ENCODE data around the gene FRMD5.

The FRMD5 gene

GRCh38 chr15:44177139-44177538, 17.9 kb downstream of the FRMD5 start:
- H3K9me3 ChIP-seq (ENCODE audit: control insufficient read depth, low read length): no peaks in the 10 kb centered on the region
- H3K27me3 ChIP-seq (replicated peaks; ENCODE audit: control insufficient read depth, insufficient read depth, low read length, poor library complexity, severe bottlenecking): no peaks in the 10 kb centered on the region
- no peak overlapping the region for H3K4me3 ChIP-seq (ENCODE audit: insufficient read depth, low read depth, low read length, poor library complexity, severe bottlenecking)
- DNase-seq: no peak
- H3K36me3 ChIP-seq (ENCODE audit: control insufficient read depth, insufficient read depth, low read length): no peaks in the 10 kb centered on the region
- H3K27ac ChIP-seq (ENCODE audit: insufficient read depth, low read length, poor library complexity, severe bottlenecking): no peak overlapping the region
- no peaks in the 10 kb centered on the region for H3K4me1 ChIP-seq (ENCODE audit: control insufficient read depth, insufficient read depth, low read length, poor library complexity, severe bottlenecking)

- DNase-seq: no peak
- H3K27me3 ChIP-seq (replicated peaks; ENCODE audit: control insufficient read depth, insufficient read depth, low read length, poor library complexity, severe bottlenecking): no peaks in the 10 kb centered on the region
- no peaks in the 10 kb centered on the region for H3K9me3 ChIP-seq (ENCODE audit: control insufficient read depth, low read length)
- H3K36me3 ChIP-seq (ENCODE audit: control insufficient read depth, insufficient read depth, low read length): no peaks in the 10 kb centered on the region
- no peak overlapping the region for H3K4me3 ChIP-seq (ENCODE audit: insufficient read depth, low read depth, low read length, poor library complexity, severe bottlenecking)
- H3K4me1 ChIP-seq (ENCODE audit: control insufficient read depth, insufficient read depth, low read length, poor library complexity, severe bottlenecking): no peaks in the 10 kb centered on the region
- H3K27ac ChIP-seq (ENCODE audit: insufficient read depth, low read length, poor library complexity, severe bottlenecking): no peak overlapping the region
Observed at GRCh38 chr15:44173813-44174212, 21.3 kb downstream of the FRMD5 start.

GRCh38 chr15:44163370-44163769, 31.7 kb downstream of the FRMD5 start:
- Histone ChIP-seq H3K36me3 (ENCODE audit: control insufficient read depth, insufficient read depth, low read length) (no peaks in the 10 kb centered on the region), H3K9me3 (ENCODE audit: control insufficient read depth, low read length) (no peaks in the 10 kb centered on the region), H3K4me3 (ENCODE audit: insufficient read depth, low read depth, low read length, poor library complexity, severe bottlenecking) (no peak overlapping the region), H3K4me1 (ENCODE audit: control insufficient read depth, insufficient read depth, low read length, poor library complexity, severe bottlenecking) (no peaks in the 10 kb centered on the region), H3K27ac (ENCODE audit: insufficient read depth, low read length, poor library complexity, severe bottlenecking) (no peak overlapping the region), H3K27me3 (replicated peaks; ENCODE audit: control insufficient read depth, insufficient read depth, low read length, poor library complexity, severe bottlenecking) (no peaks in the 10 kb centered on the region)
- no peak for DNase-seq

- no peaks in the 10 kb centered on the region for H3K27me3 ChIP-seq (replicated peaks; ENCODE audit: control insufficient read depth, insufficient read depth, low read length, poor library complexity, severe bottlenecking)
- no peaks in the 10 kb centered on the region for H3K9me3 ChIP-seq (ENCODE audit: control insufficient read depth, low read length)
- no peak for DNase-seq
- no peak overlapping the region for H3K27ac ChIP-seq (ENCODE audit: insufficient read depth, low read length, poor library complexity, severe bottlenecking)
- H3K4me3 ChIP-seq (ENCODE audit: insufficient read depth, low read depth, low read length, poor library complexity, severe bottlenecking): no peak overlapping the region
- no peaks in the 10 kb centered on the region for H3K4me1 ChIP-seq (ENCODE audit: control insufficient read depth, insufficient read depth, low read length, poor library complexity, severe bottlenecking)
- H3K36me3 ChIP-seq (ENCODE audit: control insufficient read depth, insufficient read depth, low read length): no peaks in the 10 kb centered on the region
Observed at GRCh38 chr15:44160796-44161195, 34.3 kb downstream of the FRMD5 start.

GRCh38 chr15:44159492-44159891, 35.6 kb downstream of the FRMD5 start:
- Histone ChIP-seq H3K9me3 (ENCODE audit: control insufficient read depth, low read length) (no peaks in the 10 kb centered on the region), H3K27ac (ENCODE audit: insufficient read depth, low read length, poor library complexity, severe bottlenecking) (no peak overlapping the region), H3K4me1 (ENCODE audit: control insufficient read depth, insufficient read depth, low read length, poor library complexity, severe bottlenecking) (no peaks in the 10 kb centered on the region), H3K36me3 (ENCODE audit: control insufficient read depth, insufficient read depth, low read length) (no peaks in the 10 kb centered on the region), H3K4me3 (ENCODE audit: insufficient read depth, low read depth, low read length, poor library complexity, severe bottlenecking) (no peak overlapping the region), H3K27me3 (replicated peaks; ENCODE audit: control insufficient read depth, insufficient read depth, low read length, poor library complexity, severe bottlenecking) (no peaks in the 10 kb centered on the region)
- DNase-seq: no peak

- no peaks in the 10 kb centered on the region for H3K9me3 ChIP-seq (ENCODE audit: control insufficient read depth, low read length)
- no peaks in the 10 kb centered on the region for H3K4me1 ChIP-seq (ENCODE audit: control insufficient read depth, insufficient read depth, low read length, poor library complexity, severe bottlenecking)
- H3K27me3 ChIP-seq (replicated peaks; ENCODE audit: control insufficient read depth, insufficient read depth, low read length, poor library complexity, severe bottlenecking): no peaks in the 10 kb centered on the region
- DNase-seq: no peak
- no peaks in the 10 kb centered on the region for H3K36me3 ChIP-seq (ENCODE audit: control insufficient read depth, insufficient read depth, low read length)
- H3K4me3 ChIP-seq (ENCODE audit: insufficient read depth, low read depth, low read length, poor library complexity, severe bottlenecking): no peak overlapping the region
- H3K27ac ChIP-seq (ENCODE audit: insufficient read depth, low read length, poor library complexity, severe bottlenecking): no peak overlapping the region
Observed at GRCh38 chr15:44158111-44158510, 37.0 kb downstream of the FRMD5 start.

GRCh38 chr15:44157679-44158078, 37.4 kb downstream of the FRMD5 start:
- Histone ChIP-seq H3K27me3 (replicated peaks; ENCODE audit: control insufficient read depth, insufficient read depth, low read length, poor library complexity, severe bottlenecking) (no peaks in the 10 kb centered on the region), H3K4me3 (ENCODE audit: insufficient read depth, low read depth, low read length, poor library complexity, severe bottlenecking) (no peak overlapping the region), H3K4me1 (ENCODE audit: control insufficient read depth, insufficient read depth, low read length, poor library complexity, severe bottlenecking) (no peaks in the 10 kb centered on the region), H3K27ac (ENCODE audit: insufficient read depth, low read length, poor library complexity, severe bottlenecking) (no peak overlapping the region), H3K36me3 (ENCODE audit: control insufficient read depth, insufficient read depth, low read length) (no peaks in the 10 kb centered on the region), H3K9me3 (ENCODE audit: control insufficient read depth, low read length) (no peaks in the 10 kb centered on the region)
- no peak for DNase-seq

GRCh38 chr15:44153352-44153751, 41.7 kb downstream of the FRMD5 start:
- Histone ChIP-seq H3K4me3 (ENCODE audit: insufficient read depth, low read depth, low read length, poor library complexity, severe bottlenecking) (no peak overlapping the region), H3K9me3 (ENCODE audit: control insufficient read depth, low read length) (no peaks in the 10 kb centered on the region), H3K27ac (ENCODE audit: insufficient read depth, low read length, poor library complexity, severe bottlenecking) (no peak overlapping the region), H3K4me1 (ENCODE audit: control insufficient read depth, insufficient read depth, low read length, poor library complexity, severe bottlenecking) (no peaks in the 10 kb centered on the region), H3K36me3 (ENCODE audit: control insufficient read depth, insufficient read depth, low read length) (no peaks in the 10 kb centered on the region), H3K27me3 (replicated peaks; ENCODE audit: control insufficient read depth, insufficient read depth, low read length, poor library complexity, severe bottlenecking) (no peaks in the 10 kb centered on the region)
- DNase-seq: no peak

GRCh38 chr15:44149224-44149623, 45.8 kb downstream of the FRMD5 start:
- Histone ChIP-seq H3K27me3 (replicated peaks; ENCODE audit: control insufficient read depth, insufficient read depth, low read length, poor library complexity, severe bottlenecking) (no peaks in the 10 kb centered on the region), H3K27ac (ENCODE audit: insufficient read depth, low read length, poor library complexity, severe bottlenecking) (no peak overlapping the region)

GRCh38 chr15:44148580-44148979, 46.5 kb downstream of the FRMD5 start:
- no peaks in the 10 kb centered on the region for H3K36me3 ChIP-seq (ENCODE audit: control insufficient read depth, insufficient read depth, low read length)
- H3K27ac ChIP-seq (ENCODE audit: insufficient read depth, low read length, poor library complexity, severe bottlenecking): no peak overlapping the region
- H3K9me3 ChIP-seq (ENCODE audit: control insufficient read depth, low read length): no peaks in the 10 kb centered on the region
- no peak overlapping the region for H3K4me3 ChIP-seq (ENCODE audit: insufficient read depth, low read depth, low read length, poor library complexity, severe bottlenecking)
- no peak for DNase-seq
- no peaks in the 10 kb centered on the region for H3K27me3 ChIP-seq (replicated peaks; ENCODE audit: control insufficient read depth, insufficient read depth, low read length, poor library complexity, severe bottlenecking)
- no peaks in the 10 kb centered on the region for H3K4me1 ChIP-seq (ENCODE audit: control insufficient read depth, insufficient read depth, low read length, poor library complexity, severe bottlenecking)

More at GRCh38 chr15:44149224-44149623, 45.8 kb downstream of the FRMD5 start:
- H3K9me3 ChIP-seq (ENCODE audit: control insufficient read depth, low read length): no peaks in the 10 kb centered on the region
- no peaks in the 10 kb centered on the region for H3K4me1 ChIP-seq (ENCODE audit: control insufficient read depth, insufficient read depth, low read length, poor library complexity, severe bottlenecking)
- no peaks in the 10 kb centered on the region for H3K36me3 ChIP-seq (ENCODE audit: control insufficient read depth, insufficient read depth, low read length)
- H3K4me3 ChIP-seq (ENCODE audit: insufficient read depth, low read depth, low read length, poor library complexity, severe bottlenecking): no peak overlapping the region
- DNase-seq: no peak

- Histone ChIP-seq H3K4me3 (ENCODE audit: insufficient read depth, low read depth, low read length, poor library complexity, severe bottlenecking) (no peak overlapping the region), H3K9me3 (ENCODE audit: control insufficient read depth, low read length) (no peaks in the 10 kb centered on the region), H3K27ac (ENCODE audit: insufficient read depth, low read length, poor library complexity, severe bottlenecking) (no peak overlapping the region), H3K36me3 (ENCODE audit: control insufficient read depth, insufficient read depth, low read length) (no peaks in the 10 kb centered on the region), H3K27me3 (replicated peaks; ENCODE audit: control insufficient read depth, insufficient read depth, low read length, poor library complexity, severe bottlenecking) (no peaks in the 10 kb centered on the region), H3K4me1 (ENCODE audit: control insufficient read depth, insufficient read depth, low read length, poor library complexity, severe bottlenecking) (no peaks in the 10 kb centered on the region)
- no peak for DNase-seq
Observed at GRCh38 chr15:44147636-44148035, 47.4 kb downstream of the FRMD5 start.
